Mesenchymal stem cell (in vitro differentiated cells and primary cell): Measurements from ENCODE around the gene LEMD2.

Experiments
- DNase-seq: peaks from one replicate; pipeline ENCODE4 v3.0.0-alpha.2; 2013
- H2AFZ ChIP-seq: one replicate; pipeline ENCODE4 v1.6.1; 2013; ENCODE audit warnings: low read depth, mild to moderate bottlenecking, control low read depth, inconsistent platforms, low read length, moderate library complexity
- H2AK5ac ChIP-seq: 2 replicates; pipeline ENCODE4 v1.6.1; 2013; ENCODE audit warnings: low read length, moderate library complexity, mild to moderate bottlenecking, inconsistent platforms; ENCODE audit not compliant: severe bottlenecking
- H2BK120ac ChIP-seq: one replicate; pipeline ENCODE4 v1.6.1; 2013; ENCODE audit warnings: low read depth, mild to moderate bottlenecking, inconsistent platforms, low read length, moderate library complexity
- H2BK12ac ChIP-seq, 2 experiments: one replicate each; pipeline ENCODE4 v1.6.1; 2013; ENCODE audit warnings: inconsistent platforms in 2 of 2, low read length in 2 of 2, mild to moderate bottlenecking in 2 of 2, moderate library complexity in 2 of 2, control low read depth in 1 of 2
- H2BK15ac ChIP-seq: one replicate; pipeline ENCODE4 v1.6.1; 2013; ENCODE audit warnings: mild to moderate bottlenecking, low read depth, inconsistent platforms; ENCODE audit not compliant: poor library complexity, severe bottlenecking
- H2BK5ac ChIP-seq: 2 replicates; pipeline ENCODE4 v1.6.1; 2013; ENCODE audit warnings: low read depth, mild to moderate bottlenecking, low read length, control low read depth, inconsistent platforms; ENCODE audit not compliant: poor library complexity, severe bottlenecking
- H3K14ac ChIP-seq, 2 experiments: one replicate each; pipeline ENCODE4 v1.6.1; 2013; ENCODE audit warnings: inconsistent platforms in 2 of 2, low read length in 2 of 2, control low read depth in 1 of 2, mild to moderate bottlenecking in 1 of 2, moderate library complexity in 1 of 2
- H3K18ac ChIP-seq, 2 experiments: one replicate each; pipeline ENCODE4 v1.6.1; 2013; ENCODE audit warnings: inconsistent platforms in 2 of 2, low read length in 2 of 2, control low read depth in 1 of 2, low read depth in 1 of 2, mild to moderate bottlenecking in 1 of 2
- H3K23ac ChIP-seq, 2 experiments: one replicate each; pipeline ENCODE4 v1.6.1; 2013; ENCODE audit warnings: inconsistent platforms in 2 of 2, low read length in 2 of 2, mild to moderate bottlenecking in 2 of 2, moderate library complexity in 2 of 2, control low read depth in 1 of 2
- H3K27ac ChIP-seq: 2 replicates; pipeline ENCODE4 v1.5.1; 2013; ENCODE audit warnings: mild to moderate bottlenecking, moderate library complexity, low read length, control low read depth, inconsistent platforms; ENCODE audit not compliant: poor library complexity, severe bottlenecking
- H3K27me3 ChIP-seq, 2 experiments: 2 replicates each; pipeline versions ENCODE4 v1.6.1 to v1.7.0; 2013; ENCODE audit warnings: low read length in 2 of 2, mild to moderate bottlenecking in 2 of 2, moderate library complexity in 2 of 2, control low read depth in 1 of 2, inconsistent platforms in 1 of 2; ENCODE audit not compliant: control insufficient read depth in 1 of 2, insufficient read depth in 1 of 2
- H3K36me3 ChIP-seq, 2 experiments: 2 replicates each; pipeline versions ENCODE4 v1.6.1 to v1.7.0; 2013; ENCODE audit warnings: low read length in 2 of 2, control low read depth in 1 of 2, inconsistent platforms in 1 of 2, low read depth in 1 of 2, mild to moderate bottlenecking in 1 of 2; ENCODE audit not compliant: insufficient read depth in 2 of 2, control insufficient read depth in 1 of 2
- H3K4ac ChIP-seq, 2 experiments: one replicate each; pipeline ENCODE4 v1.6.1; 2013; ENCODE audit warnings: inconsistent platforms in 2 of 2, low read length in 2 of 2, mild to moderate bottlenecking in 2 of 2, moderate library complexity in 2 of 2, control low read depth in 1 of 2, low read depth in 1 of 2
- H3K4me1 ChIP-seq: 2 replicates; pipeline ENCODE4 v1.6.1; 2013; ENCODE audit warnings: low read depth, low read length, control low read depth; ENCODE audit not compliant: control insufficient read depth, insufficient read depth
- H3K4me2 ChIP-seq: 2 replicates; pipeline ENCODE4 v1.6.1; 2013; ENCODE audit warnings: low read length, mild to moderate bottlenecking, inconsistent platforms; ENCODE audit not compliant: poor library complexity, severe bottlenecking
- H3K4me3 ChIP-seq, 2 experiments: 2 replicates each; pipeline versions ENCODE4 v1.5.1 to v1.7.0; 2013; ENCODE audit warnings: low read length in 2 of 2, mild to moderate bottlenecking in 2 of 2, control low read depth in 1 of 2, low read depth in 1 of 2; ENCODE audit not compliant: insufficient read depth in 1 of 2
- H3K79me1 ChIP-seq: replicated peaks from 2 replicates; pipeline ENCODE4 v1.6.1; 2013; ENCODE audit warnings: mild to moderate bottlenecking, control low read depth, low read length, inconsistent platforms; ENCODE audit not compliant: poor library complexity, severe bottlenecking
- H3K9ac ChIP-seq: 2 replicates; pipeline ENCODE4 v1.7.0; 2013; ENCODE audit warnings: mild to moderate bottlenecking, low read length, moderate library complexity
- H3K9me3 ChIP-seq: 2 replicates; pipeline ENCODE4 v1.7.0; 2013; ENCODE audit warnings: mild to moderate bottlenecking, low read length; ENCODE audit not compliant: control insufficient read depth
- H4K8ac ChIP-seq: one replicate; pipeline ENCODE4 v1.6.1; 2013; ENCODE audit warnings: inconsistent platforms, mild to moderate bottlenecking, low read length, moderate library complexity
- H4K91ac ChIP-seq: one replicate; pipeline ENCODE4 v1.6.1; 2013; ENCODE audit warnings: mild to moderate bottlenecking, low read length, inconsistent platforms
- WGBS: methylation state at CpG from one replicate; pipeline ENCODE4 v1.1.7; 2013; ENCODE audit warnings: mixed read lengths; 5-methylcytosine and 5-hydroxymethylcytosine counted together

The LEMD2 gene

DNA sequence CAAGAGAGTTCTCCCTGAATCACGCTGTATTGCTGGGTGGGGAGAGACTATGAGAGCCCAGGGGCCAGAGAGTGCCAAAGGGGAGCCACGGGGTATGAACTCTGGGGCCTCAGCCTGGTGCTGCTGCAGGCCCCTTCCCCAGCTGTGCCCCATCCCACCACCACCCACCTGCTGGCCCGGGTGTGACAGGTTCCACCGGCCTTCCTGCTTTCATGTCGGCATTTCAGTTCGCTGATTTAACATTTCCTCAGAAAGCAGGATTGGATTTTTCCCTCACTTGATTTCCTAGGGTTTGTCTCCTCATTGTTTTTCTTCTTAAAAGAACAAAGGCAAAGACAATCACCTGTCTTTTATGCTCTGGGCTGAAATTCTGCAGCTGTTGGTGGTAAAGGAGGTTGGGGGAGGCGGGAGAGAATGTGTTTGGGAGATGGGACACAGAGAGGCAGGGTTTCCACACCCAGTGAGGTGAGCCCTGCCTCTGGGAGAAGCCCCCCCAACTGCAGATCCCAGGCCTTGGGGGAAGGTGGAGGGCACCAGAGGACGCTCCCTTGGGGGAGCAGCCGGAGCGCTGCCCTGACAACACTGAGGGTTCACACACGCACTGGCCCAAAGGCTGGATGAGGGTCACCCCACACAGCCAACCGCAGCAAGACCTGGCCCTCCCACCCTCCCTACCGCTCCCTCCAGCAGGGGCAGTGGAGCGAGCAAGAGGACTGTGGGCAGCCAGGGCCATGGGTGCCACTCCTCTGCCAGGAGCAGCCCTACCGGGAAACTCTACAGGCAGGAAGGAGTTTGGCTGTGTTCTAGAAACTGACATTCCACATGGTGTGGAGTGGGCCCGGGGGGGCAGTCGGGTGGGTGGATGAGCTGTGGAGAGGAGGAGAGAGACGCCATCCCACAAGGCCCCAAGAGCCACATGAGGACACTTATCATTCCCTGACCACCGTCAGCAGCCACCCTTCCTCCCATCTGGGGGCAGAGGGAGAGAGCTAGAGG, 25.4 kb upstream of the LEMD2 start:
- Histone ChIP-seq H3K79me1 (no peaks in the 10 kb centered on the region), H2BK12ac (no peak overlapping the region), H3K4me1 (no peaks in the 10 kb centered on the region), H3K36me3 (no peaks in the 10 kb centered on the region), H3K18ac (no peak overlapping the region), H3K4ac (no peak overlapping the region), H2BK120ac (no peak overlapping the region), H2BK5ac (no peak overlapping the region), H3K9ac (no peak overlapping the region), H3K27me3 (peaks cover 67 to 86% of the 10 kb centered on the region in 2 experiments), H3K14ac (no peak overlapping the region), H3K9me3 (no peaks in the 10 kb centered on the region), H2BK15ac (no peak overlapping the region), H2AFZ (no peak overlapping the region), H2AK5ac (no peak overlapping the region), H3K4me3 (no peak overlapping the region), H4K8ac (no peak overlapping the region), H3K27ac (no peak overlapping the region), H4K91ac (no peak overlapping the region), H3K23ac (no peak overlapping the region), H3K4me2 (no peak overlapping the region)
- WGBS: 62% methylated on average over 14 of the region's 19 CpGs
- DNase-seq: no peak

- Histone ChIP-seq H3K14ac (no peak overlapping the region), H3K4me1 (no peaks in the 10 kb centered on the region), H4K91ac (no peak overlapping the region), H2BK15ac (no peak overlapping the region), H2BK12ac (no peak overlapping the region), H3K18ac (no peak overlapping the region), H3K9me3 (no peaks in the 10 kb centered on the region), H4K8ac (no peak overlapping the region), H3K27me3 (peaks cover 72 to 86% of the 10 kb centered on the region in 2 experiments), H2AK5ac (no peak overlapping the region), H3K79me1 (no peaks in the 10 kb centered on the region), H2BK5ac (no peak overlapping the region), H3K4me2 (no peak overlapping the region), H3K9ac (no peak overlapping the region), H3K23ac (no peak overlapping the region), H3K27ac (no peak overlapping the region), H3K4me3 (no peak overlapping the region), H2BK120ac (no peak overlapping the region), H2AFZ (no peak overlapping the region), H3K4ac (no peak overlapping the region), H3K36me3 (no peaks in the 10 kb centered on the region)
- WGBS: 63% methylated on average over 16 of the region's 16 CpGs
- no peak for DNase-seq
Observed at GRCh38 chr6:33813246-33813904, 24.4 kb upstream of the LEMD2 start.

GRCh38 chr6:33812669-33813068, 23.7 kb upstream of the LEMD2 start:
- H3K23ac ChIP-seq: no peak overlapping the region
- H2AK5ac ChIP-seq: no peak overlapping the region
- H3K27me3 ChIP-seq: peaks cover 73 to 86% of the 10 kb centered on the region in 2 experiments
- no peak overlapping the region for H2BK120ac ChIP-seq
- H3K9ac ChIP-seq: no peak overlapping the region
- no peak overlapping the region for H4K8ac ChIP-seq
- no peak overlapping the region for H3K4me2 ChIP-seq
- H3K36me3 ChIP-seq: no peaks in the 10 kb centered on the region
- no peak overlapping the region for H2AFZ ChIP-seq
- no peaks in the 10 kb centered on the region for H3K79me1 ChIP-seq
- H4K91ac ChIP-seq: no peak overlapping the region
- no peak overlapping the region for H2BK5ac ChIP-seq
- H3K4me3 ChIP-seq: no peak overlapping the region
- H3K27ac ChIP-seq: no peak overlapping the region
- peak; percentile 63 for DNase-seq
- no peaks in the 10 kb centered on the region for H3K9me3 ChIP-seq
- H3K4ac ChIP-seq: no peak overlapping the region
- H3K14ac ChIP-seq: no peak overlapping the region
- H3K18ac ChIP-seq: no peak overlapping the region
- H2BK15ac ChIP-seq: no peak overlapping the region
- no peaks in the 10 kb centered on the region for H3K4me1 ChIP-seq
- 9% methylated on average over 5 of the region's 11 CpGs for WGBS
- no peak overlapping the region for H2BK12ac ChIP-seq

DNA sequence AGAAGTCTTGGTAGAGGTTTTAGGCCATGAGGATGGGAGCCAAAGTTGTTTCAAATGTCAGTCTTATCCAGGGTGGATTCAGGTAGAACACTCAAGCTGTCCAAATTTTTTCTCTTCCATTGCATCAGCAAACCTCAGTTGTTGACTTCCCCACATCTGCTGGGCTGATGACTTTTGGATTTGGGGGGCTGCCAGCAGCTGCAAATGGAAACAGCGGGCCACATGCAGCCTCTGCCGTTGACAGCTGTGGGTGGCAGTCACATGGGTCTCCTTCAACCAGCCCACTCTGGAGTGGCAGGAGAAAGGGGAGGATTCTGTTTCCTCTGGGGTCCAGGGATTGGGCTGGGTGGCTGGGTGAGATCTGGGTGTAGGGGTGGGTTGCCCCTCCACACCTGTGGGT, 20.7 kb upstream of the LEMD2 start:
- Histone ChIP-seq H2BK15ac (no peak overlapping the region), H3K14ac (no peak overlapping the region), H4K91ac (no peak overlapping the region), H2BK120ac (no peak overlapping the region), H3K9ac (no peak overlapping the region), H3K4me1 (no peaks in the 10 kb centered on the region), H3K27me3 (peaks cover 75 to 84% of the 10 kb centered on the region in 2 experiments), H3K27ac (no peak overlapping the region), H4K8ac (no peak overlapping the region), H2BK12ac (no peak overlapping the region), H2AK5ac (no peak overlapping the region), H3K36me3 (no peaks in the 10 kb centered on the region), H3K23ac (no peak overlapping the region), H3K4ac (no peak overlapping the region), H3K79me1 (no peaks in the 10 kb centered on the region), H3K18ac (no peak overlapping the region), H2AFZ (no peak overlapping the region), H3K4me2 (no peak overlapping the region), H3K9me3 (no peaks in the 10 kb centered on the region), H2BK5ac (no peak overlapping the region), H3K4me3 (no peak overlapping the region)
- 90% methylated on average over 2 of the region's 2 CpGs for WGBS
- DNase-seq: no peak
